ENCODE results near the gene TFB2M. TPM values are rescaled to one million over a fixed set of nuclear protein-coding genes. Genes with fewer than 3 reads are reported as not detected.

TFB2M gene
- total RNA-seq, 4 donors from 2014 or later: 5.6 to 8.4 (median 6.5) TPM

GRCh38 chr1:246515390-246516005 is 50.6 kb downstream of the TFB2M start:
- TF ChIP-seq POLR2A (IDR thresholded peaks at IDR 0.05) (no peak), CTCF (IDR thresholded peaks at IDR 0.05) (no peak)
- Histone ChIP-seq H3K4me3 (no peak overlapping the region), H3K27ac (no peak overlapping the region), H3K9me3 (peaks cover 0 to 21% (median 7%) of the 10 kb centered on the region in 4 donors), H3K36me3 (no peaks in the 10 kb centered on the region), H3K27me3 (no peaks in the 10 kb centered on the region), H3K4me1 (no peaks in the 10 kb centered on the region)
- DNase-seq: no peak

GRCh38 chr1:246513619-246514343 is 52.3 kb downstream of the TFB2M start:
- Histone ChIP-seq H3K4me3 (no peak overlapping the region), H3K36me3 (no peaks in the 10 kb centered on the region), H3K4me1 (no peaks in the 10 kb centered on the region), H3K27ac (no peak overlapping the region), H3K27me3 (no peaks in the 10 kb centered on the region), H3K9me3 (peaks cover 0 to 21% (median 7%) of the 10 kb centered on the region in 4 donors)
- no peak for DNase-seq
- TF ChIP-seq POLR2A (IDR thresholded peaks at IDR 0.05) (no peak), CTCF (IDR thresholded peaks at IDR 0.05) (no peak)

- H3K4me3 ChIP-seq: no peak overlapping the region
- H3K9me3 ChIP-seq: peaks cover 0 to 21% (median 7%) of the 10 kb centered on the region in 4 donors
- H3K36me3 ChIP-seq: no peaks in the 10 kb centered on the region
- DNase-seq: no peak
- no peak overlapping the region for H3K27ac ChIP-seq
- no peaks in the 10 kb centered on the region for H3K27me3 ChIP-seq
- no peak for TF ChIP-seq CTCF (IDR thresholded peaks at IDR 0.05)
- no peak for TF ChIP-seq POLR2A (IDR thresholded peaks at IDR 0.05)
- H3K4me1 ChIP-seq: no peaks in the 10 kb centered on the region
Measured at GRCh38 chr1:246513041-246513440, 53.0 kb downstream of the TFB2M start.

GRCh38 chr1:246512635-246513034 is 53.4 kb downstream of the TFB2M start:
- H3K4me1 ChIP-seq: no peaks in the 10 kb centered on the region
- H3K4me3 ChIP-seq: no peak overlapping the region
- DNase-seq: no peak
- no peaks in the 10 kb centered on the region for H3K27me3 ChIP-seq
- H3K9me3 ChIP-seq: peaks cover 0 to 21% (median 7%) of the 10 kb centered on the region in 4 donors
- TF ChIP-seq CTCF (IDR thresholded peaks at IDR 0.05): no peak
- TF ChIP-seq POLR2A (IDR thresholded peaks at IDR 0.05): no peak
- no peak overlapping the region for H3K27ac ChIP-seq
- H3K36me3 ChIP-seq: no peaks in the 10 kb centered on the region

GRCh38 chr1:246512230-246512629 is 53.8 kb downstream of the TFB2M start:
- no peak for DNase-seq
- H3K27me3 ChIP-seq: no peaks in the 10 kb centered on the region
- H3K4me1 ChIP-seq: no peaks in the 10 kb centered on the region
- TF ChIP-seq CTCF (IDR thresholded peaks at IDR 0.05) (no peak), POLR2A (IDR thresholded peaks at IDR 0.05) (no peak)
- H3K27ac ChIP-seq: no peak overlapping the region
- no peak overlapping the region for H3K4me3 ChIP-seq
- no peaks in the 10 kb centered on the region for H3K36me3 ChIP-seq
- peaks cover 0 to 21% (median 7%) of the 10 kb centered on the region in 4 donors for H3K9me3 ChIP-seq

All from Peyer's patch (tissue), 4 donors.